Stomach (tissue), 4 donors: ENCODE results near the gene SSTR3.

ENCODE experiments used
- CTCF ChIP-seq, 7 experiments: fragments of 450-650 bp in 4 of 7; fragments of 200-600 bp in 3 of 7; sonication (generic) in 3 of 7; IDR thresholded peaks; one replicate each; pipeline ENCODE4 v1.5.1; 2016 to 2019; ENCODE audit warnings: antibody characterized with exemption in 7 of 7, control low read depth in 2 of 7, mild to moderate bottlenecking in 1 of 7
- EP300 ChIP-seq: sonication (generic); formaldehyde crosslinking; IDR thresholded peaks from one replicate; pipeline ENCODE4 v1.6.1; 2017; ENCODE audit warnings: antibody characterized with exemption

- TF ChIP-seq CTCF (IDR thresholded peaks at IDR 0.05), result no peak
- no peak for TF ChIP-seq EP300
Observed at GRCh38 chr22:37224757-37225420, 12.6 kb upstream of the SSTR3 start.
